ENCODE results near the gene KANSL1.

The KANSL1 gene

GRCh38 chr17:46163929-46164594 lies 29.2 kb downstream of the KANSL1 start:
- no peak for DNase-seq

GRCh38 chr17:46163316-46163715 lies 29.9 kb downstream of the KANSL1 start:
- no peak for DNase-seq

DNA sequence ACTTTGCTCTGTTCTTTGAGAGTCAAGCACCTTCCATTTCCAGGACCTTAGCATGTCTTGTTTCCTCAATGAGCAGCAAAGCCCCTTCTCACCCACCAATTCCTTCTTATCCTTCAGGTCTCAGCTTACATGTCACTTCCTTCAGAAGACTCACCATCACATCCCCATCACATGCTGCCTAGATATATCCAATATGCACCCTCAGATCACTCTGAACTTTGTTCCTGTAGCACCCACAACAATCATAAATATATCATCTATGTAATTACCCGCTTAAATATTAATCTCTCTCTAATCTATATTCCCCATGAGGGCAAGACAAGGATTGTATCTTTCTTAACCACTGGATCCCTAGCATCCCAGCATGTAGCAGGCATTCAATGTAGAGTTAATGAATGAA lies 30.4 kb downstream of the KANSL1 start:
- DNase-seq = no peak

- no peak for DNase-seq
Measured at GRCh38 chr17:46160169-46160568, 33.1 kb downstream of the KANSL1 start.

- DNase-seq = no peak
Measured at GRCh38 chr17:46159686-46160085, 33.5 kb downstream of the KANSL1 start.

- no peak for DNase-seq
Measured at GRCh38 chr17:46158323-46159296, 34.6 kb downstream of the KANSL1 start.

DNA sequence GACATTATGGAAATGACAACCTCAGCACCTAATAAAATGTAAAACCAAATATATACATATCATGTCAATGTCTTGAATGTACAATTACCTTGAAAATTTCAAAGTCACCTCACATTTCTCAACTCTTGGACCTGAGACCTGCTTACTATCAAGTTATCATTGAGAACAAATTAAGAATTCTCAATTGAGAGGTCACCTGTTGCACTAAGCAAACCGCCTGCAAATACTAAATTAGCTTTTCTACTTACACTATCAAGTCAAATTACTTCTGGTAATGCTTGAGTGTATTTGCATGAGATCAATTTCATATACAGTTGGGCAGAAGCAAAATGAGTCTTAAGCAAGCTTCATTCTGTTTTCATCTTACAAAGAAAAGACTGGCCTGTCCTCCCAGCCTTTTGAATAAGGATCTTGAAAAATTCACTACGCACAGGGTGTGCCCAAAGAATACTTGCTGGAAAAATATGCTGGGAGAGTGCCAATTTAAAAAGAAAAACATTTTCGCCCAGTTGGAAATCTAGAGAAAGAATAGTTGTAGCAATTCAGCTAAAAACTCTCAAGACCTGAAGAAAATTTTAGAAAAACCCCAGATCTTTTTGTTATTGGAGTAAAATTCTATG lies 35.7 kb downstream of the KANSL1 start:
- no peak for DNase-seq

DNA sequence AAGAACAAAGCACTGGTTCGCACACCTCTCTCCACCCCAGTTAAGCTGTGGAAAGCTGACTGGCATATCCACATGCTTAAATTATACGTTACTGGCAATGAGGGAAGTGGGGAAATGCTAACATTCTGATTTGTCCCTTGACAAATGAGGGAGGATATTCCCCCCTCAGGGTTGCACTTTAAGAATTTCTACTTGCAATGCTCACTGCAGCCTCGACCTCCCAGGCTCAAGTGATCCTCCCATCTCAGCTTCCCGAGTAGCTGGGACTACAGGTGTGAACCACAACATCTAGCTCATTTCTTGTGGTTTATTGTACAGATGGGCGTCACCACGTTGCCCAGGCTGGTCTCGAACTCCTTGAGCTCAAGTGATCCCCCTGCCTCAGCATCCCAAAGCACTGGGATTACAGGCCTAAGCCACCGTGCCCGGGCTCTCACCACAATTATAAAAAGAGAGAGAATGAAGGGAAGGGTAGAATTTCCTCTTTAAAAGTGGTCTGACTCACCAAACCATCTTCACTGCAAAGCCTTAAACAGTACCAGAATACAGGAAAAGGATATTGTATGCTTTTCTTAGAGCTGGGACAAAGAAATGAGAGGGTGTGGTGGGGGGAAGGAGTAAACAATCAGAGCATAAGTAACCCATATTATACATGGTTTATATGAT lies 38.9 kb downstream of the KANSL1 start:
- no peak for DNase-seq

DNA sequence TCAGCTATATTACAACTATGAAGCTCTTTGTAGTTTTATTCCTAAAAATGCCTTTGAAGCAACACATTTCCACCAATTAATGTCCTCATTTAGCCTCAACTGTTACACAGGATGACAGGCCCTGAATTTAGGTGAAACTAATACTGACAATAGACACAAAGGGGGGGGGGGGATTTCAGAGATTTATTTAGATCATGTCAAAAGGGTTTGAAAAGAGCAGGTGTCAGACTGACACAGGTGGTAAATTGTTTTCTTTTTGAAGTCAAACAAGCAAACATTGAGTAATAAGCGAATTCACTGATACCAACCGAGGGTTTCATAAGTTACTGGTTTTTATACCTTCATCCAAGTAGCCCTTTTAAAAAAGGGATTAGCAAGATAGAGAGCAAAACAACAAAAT lies 40.8 kb downstream of the KANSL1 start:
- no peak for DNase-seq

DNA sequence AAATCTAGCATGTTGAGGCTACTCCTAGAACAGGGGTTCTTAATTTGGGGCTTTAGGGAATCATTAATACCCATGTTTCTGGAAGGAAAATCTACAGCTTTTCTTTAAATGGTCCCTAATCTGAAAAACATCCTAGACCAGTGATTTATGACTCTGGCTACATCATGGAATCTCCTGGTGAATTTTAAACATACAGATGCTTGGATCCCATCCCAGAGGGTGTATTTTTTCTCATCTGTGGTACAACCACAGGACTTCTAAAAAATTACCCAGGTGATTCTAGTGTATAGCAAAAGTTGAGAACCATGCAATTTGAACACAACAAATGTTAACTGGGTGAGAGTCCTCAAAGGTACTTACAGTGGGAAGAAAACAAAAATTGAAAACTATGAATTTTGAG lies 41.5 kb downstream of the KANSL1 start:
- no peak for DNase-seq

DNA sequence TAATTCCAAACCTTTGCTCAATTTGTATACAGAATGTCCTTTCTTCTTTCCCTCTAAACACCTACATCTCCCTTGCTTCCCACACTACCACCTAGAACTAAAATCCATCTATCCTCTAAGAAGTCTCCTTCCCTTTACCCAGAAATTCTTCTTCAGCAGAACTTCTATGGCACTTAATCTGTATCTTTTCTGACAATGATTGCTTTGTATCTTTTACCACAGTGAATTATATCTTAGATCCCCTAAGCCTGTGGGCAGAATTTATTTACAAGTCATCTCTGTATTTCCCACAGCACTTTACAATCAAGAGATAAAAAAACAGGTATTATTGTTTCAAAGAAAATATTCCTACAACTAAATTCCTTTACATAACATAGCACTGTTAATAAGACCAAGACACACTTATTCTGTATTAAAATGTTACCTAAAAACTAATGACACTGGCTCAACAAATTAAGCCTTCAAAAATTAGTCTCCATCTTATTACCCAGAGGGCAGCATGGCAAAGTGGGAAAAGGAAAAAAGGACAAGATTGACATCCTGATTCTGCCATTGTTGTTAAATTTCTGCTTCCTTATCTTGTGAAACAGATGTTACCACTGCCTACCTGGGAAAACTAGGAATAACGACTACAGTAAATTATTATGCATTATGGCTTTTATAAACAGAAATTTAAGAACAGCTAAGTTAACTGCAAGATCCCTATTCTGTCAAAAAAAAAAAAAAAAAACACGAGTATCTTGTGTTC lies 42.8 kb downstream of the KANSL1 start:
- no peak for DNase-seq

- DNase-seq = no peak
Measured at GRCh38 chr17:46148247-46148646, 45.0 kb downstream of the KANSL1 start.

- DNase-seq = no peak
Measured at GRCh38 chr17:46147296-46147695, 45.9 kb downstream of the KANSL1 start.

DNA sequence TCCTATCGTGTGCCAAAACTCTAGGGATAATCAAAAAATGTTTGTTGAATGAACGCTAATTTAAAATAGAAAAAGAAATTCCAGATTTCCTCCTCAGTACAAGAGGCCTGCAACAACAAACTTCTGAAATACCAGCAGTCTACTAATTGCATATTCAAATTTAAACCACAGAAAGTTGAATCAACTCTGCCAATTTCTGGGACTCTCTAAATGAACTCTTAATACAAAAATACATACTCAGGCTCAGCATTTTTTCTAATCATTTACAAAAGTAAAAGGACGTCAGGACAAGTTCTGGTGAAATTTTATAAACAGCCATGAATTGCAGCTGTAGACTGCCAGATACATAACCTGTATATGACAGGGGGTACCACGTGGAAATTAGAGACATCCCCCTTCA lies 49.0 kb downstream of the KANSL1 start:
- no peak for DNase-seq

GRCh38 chr17:46143827-46144236 lies 49.4 kb downstream of the KANSL1 start:
- DNase-seq = no peak

DNA sequence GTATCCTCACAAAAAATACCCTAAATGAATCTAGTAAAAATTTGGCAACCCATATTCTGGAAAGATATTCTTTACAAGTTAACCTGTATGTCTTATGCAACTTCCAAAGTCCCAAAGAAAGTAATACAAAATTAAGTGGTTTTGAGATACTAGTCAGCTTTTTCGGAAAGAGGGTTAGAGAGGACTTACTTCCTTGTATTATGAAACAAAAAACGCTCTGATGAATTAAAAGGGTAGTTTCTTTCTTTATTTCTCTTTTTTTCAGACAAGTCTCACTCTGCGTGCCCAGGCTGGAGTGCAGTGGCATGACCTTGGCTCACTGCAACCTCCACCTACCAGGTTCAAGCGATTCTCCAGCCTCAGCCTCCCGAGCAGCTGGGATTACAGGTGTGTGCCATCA lies 51.6 kb downstream of the KANSL1 start:
- DNase-seq = no peak

GRCh38 chr17:46140645-46141197 lies 52.5 kb downstream of the KANSL1 start:
- no peak for DNase-seq

DNA sequence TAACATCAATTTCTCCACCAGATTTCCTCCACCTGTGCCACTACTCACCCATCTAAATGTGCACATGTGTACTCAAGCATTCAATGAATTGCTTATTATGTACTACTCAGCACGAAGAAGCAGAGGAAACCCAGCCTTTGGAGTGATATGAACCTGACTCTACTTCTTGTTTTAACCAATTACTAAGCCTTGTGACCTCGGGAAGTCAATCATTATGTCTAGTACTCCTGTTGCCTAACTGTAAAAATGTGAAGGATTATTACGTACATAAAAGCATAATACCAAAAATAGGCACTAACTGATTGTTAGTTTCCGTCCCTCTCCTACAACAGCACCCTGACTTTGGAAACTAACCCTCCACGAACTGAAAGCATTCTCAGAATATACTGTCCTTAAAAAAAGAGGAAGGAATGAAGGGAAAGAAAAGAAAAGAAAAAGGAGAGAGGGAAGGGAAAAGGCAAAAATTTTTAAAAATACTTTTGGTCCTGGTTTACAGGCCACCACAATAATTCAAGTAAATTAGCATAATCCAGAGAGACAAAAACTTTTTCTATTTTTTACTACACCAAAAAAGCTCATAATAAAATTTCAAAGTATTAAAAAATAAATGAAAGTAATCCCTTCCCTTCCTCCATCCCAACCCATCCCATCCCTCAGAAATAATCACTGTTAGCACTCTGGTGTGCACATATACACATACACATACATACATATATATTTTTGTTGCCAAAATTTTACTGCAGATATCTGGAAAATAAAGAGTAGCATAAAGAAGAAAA lies 53.6 kb downstream of the KANSL1 start:
- DNase-seq = no peak

- no peak for DNase-seq
Measured at GRCh38 chr17:46138473-46138872, 54.8 kb downstream of the KANSL1 start.

DNA sequence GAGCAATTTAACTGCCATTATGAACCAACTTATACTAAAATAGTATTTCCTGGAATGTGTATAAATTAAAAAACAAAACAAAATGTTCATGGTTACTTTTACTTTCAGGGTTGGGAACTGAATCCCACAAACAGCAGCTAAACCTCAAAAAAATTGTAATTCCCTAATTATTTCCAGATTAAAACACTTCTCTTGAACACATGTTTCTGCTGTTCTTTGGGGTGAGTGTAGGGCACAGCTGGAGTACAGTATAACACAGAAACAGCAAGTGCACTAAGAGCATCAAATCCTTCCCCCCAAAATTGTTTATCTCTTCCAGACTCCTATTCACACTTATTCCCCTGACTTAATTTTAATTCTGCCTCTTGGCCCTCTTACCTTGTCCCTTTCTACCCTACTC lies 56.4 kb downstream of the KANSL1 start:
- DNase-seq = no peak

DNA sequence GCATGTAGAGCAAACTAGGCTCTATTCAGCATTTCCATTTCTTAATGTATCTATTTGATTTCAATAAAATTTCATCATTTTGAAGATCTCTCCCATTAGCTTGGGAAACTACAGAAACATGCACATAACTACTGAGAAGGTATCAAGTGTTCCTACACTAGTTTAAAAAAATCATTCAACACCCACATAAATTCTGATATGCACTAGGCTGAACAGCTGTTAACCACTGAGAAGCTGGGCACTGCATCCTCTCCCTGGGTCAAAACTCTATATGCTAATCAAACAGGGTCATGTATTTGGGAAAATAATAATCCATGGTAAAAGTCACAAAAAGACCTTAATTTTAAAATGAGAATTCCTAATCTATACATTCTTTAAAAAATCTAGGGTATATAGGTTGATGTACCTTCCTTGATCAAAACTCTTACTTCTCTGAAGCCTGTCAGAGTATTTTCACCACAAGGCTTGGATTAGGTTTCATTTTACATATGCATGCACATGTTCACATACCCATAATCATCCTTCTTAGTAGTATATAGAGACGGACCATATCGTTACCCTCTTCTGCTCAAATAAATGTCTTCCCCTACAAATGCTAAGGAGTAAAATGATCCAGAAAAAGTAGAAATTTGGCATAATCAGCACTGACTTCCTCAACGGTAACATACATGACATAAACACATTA lies 57.2 kb downstream of the KANSL1 start:
- no peak for DNase-seq

Data from GDM1 (cell line).